LNCaP clone FGC (cell line): ENCODE results near the gene CPOX.

Source experiments
- DNase-seq: peaks from one replicate; pipeline ENCODE4 v3.0.0-alpha.2; 2011; ENCODE audit warnings: low read depth
- H3K4me3 ChIP-seq: 2 replicates; pipeline ENCODE4 v1.5.1; 2011; ENCODE audit warnings: mild to moderate bottlenecking, low read depth, low read length, control low read depth
- CTCF ChIP-seq: IDR thresholded peaks from 2 replicates; pipeline ENCODE4 v1.5.1; 2012; ENCODE audit warnings: mild to moderate bottlenecking; ENCODE audit not compliant: control insufficient read depth, insufficient read depth; ENCODE audit errors: extremely low read depth

The CPOX gene

GRCh38 chr3:98617841-98618240, 24.4 kb upstream of the CPOX start:
- no peak for DNase-seq
- TF ChIP-seq CTCF, result no peak
- no peak overlapping the region for H3K4me3 ChIP-seq

- no peak overlapping the region for H3K4me3 ChIP-seq
- no peak for DNase-seq
- TF ChIP-seq CTCF, result no peak
Measured at GRCh38 chr3:98613616-98614015, 20.2 kb upstream of the CPOX start.

GRCh38 chr3:98612996-98613517, 19.6 kb upstream of the CPOX start:
- no peak for DNase-seq
- TF ChIP-seq CTCF, result no peak
- no peak overlapping the region for H3K4me3 ChIP-seq

- no peak for DNase-seq
- peak; percentile 10 for TF ChIP-seq CTCF
- H3K4me3 ChIP-seq, result no peak overlapping the region
Measured at GRCh38 chr3:98612587-98612986, 19.2 kb upstream of the CPOX start.

GRCh38 chr3:98608029-98608428, 14.6 kb upstream of the CPOX start:
- no peak overlapping the region for H3K4me3 ChIP-seq
- TF ChIP-seq CTCF, result no peak
- no peak for DNase-seq

GRCh38 chr3:98603580-98603979, 10.2 kb upstream of the CPOX start:
- TF ChIP-seq CTCF, result no peak
- DNase-seq, result no peak

GRCh38 chr3:98602078-98602678, 8.8 kb upstream of the CPOX start:
- TF ChIP-seq CTCF, result peak; percentile 87

More at GRCh38 chr3:98603580-98603979, 10.2 kb upstream of the CPOX start:
- H3K4me3 ChIP-seq, result no peak overlapping the region

More at GRCh38 chr3:98602078-98602678, 8.8 kb upstream of the CPOX start:
- DNase-seq, result peak; percentile 42
- H3K4me3 ChIP-seq, result no peak overlapping the region
